Measurements from ENCODE around the gene BLOC1S1.

BLOC1S1 gene

DNA sequence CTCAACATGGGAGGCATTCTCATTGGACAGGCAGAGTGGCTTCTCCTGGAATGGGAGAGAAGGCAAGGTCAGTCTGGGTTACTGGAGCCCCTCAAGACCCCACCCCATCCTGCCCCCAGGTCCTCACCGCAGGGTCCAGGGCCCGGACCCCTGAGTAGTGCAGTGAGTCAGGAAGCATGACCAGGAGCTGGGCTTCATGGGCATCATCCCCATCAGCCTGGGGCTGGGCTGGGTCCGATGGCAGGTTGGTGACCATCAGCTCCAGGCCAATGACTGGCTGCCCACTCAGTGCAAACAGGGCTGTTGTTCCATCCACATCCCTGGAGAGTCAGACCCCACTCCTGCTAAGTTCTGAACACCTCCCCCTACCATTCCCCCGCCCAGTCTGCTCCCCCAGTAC, 21.2 kb upstream of the BLOC1S1 start:
- no peak overlapping the region for H3K27ac ChIP-seq
- no peak for TF ChIP-seq ZFX (IDR thresholded peaks at IDR 0.05; ENCODE audit: borderline replicate concordance)
- TF ChIP-seq, protein P1, sequence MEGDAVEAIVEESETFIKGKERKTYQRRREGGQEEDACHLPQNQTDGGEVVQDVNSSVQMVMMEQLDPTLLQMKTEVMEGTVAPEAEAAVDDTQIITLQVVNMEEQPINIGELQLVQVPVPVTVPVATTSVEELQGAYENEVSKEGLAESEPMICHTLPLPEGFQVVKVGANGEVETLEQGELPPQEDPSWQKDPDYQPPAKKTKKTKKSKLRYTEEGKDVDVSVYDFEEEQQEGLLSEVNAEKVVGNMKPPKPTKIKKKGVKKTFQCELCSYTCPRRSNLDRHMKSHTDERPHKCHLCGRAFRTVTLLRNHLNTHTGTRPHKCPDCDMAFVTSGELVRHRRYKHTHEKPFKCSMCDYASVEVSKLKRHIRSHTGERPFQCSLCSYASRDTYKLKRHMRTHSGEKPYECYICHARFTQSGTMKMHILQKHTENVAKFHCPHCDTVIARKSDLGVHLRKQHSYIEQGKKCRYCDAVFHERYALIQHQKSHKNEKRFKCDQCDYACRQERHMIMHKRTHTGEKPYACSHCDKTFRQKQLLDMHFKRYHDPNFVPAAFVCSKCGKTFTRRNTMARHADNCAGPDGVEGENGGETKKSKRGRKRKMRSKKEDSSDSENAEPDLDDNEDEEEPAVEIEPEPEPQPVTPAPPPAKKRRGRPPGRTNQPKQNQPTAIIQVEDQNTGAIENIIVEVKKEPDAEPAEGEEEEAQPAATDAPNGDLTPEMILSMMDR (IDR thresholded peaks at IDR 0.05), result no peak

DNA sequence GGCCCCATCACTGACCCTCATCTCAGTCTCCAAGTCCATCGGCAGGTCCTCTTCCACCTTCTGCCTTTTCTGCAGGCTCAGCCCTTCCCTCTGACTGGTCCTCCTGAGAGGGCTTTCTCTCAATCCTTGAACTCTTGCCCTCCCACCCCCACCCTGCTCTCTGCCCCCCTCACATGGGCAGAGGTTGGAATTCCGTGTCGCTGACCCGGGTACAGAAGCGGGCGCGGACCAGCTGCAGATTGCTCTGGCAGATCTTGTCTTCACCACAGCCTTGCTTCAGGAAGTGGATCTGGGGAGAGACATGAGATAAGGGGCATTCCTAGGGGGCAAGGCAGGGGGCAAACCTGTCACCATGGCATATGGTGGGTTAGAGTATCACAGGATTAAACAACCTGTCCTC, 20.5 kb upstream of the BLOC1S1 start:
- H3K27ac ChIP-seq, result no peak overlapping the region
- TF ChIP-seq ZFX (IDR thresholded peaks at IDR 0.05; ENCODE audit: borderline replicate concordance), result no peak
- TF ChIP-seq, protein P1 (IDR thresholded peaks at IDR 0.05), result no peak

DNA sequence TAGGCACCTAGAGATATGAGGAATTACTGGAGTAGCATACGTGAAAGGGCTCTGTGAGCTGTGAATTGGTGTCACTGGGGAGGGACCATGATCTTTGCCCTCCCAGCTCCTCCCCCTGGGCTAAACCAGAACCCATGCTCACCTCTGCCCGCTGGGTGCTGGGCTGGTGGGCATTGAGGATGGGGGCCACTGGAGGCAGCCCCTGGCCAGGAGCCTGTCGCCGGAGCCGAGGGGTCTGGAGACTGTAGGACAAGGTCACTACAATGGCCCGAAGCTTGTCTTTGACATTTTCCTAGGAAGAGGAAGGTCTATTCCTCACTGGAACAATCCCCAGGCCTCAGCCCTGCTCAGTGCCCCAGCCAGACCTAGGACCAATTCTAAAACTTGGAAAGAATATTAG, 19.7 kb upstream of the BLOC1S1 start:
- TF ChIP-seq ZFX (IDR thresholded peaks at IDR 0.05; ENCODE audit: borderline replicate concordance), result no peak
- TF ChIP-seq, protein P1 (IDR thresholded peaks at IDR 0.05), result no peak
- no peak overlapping the region for H3K27ac ChIP-seq

DNA sequence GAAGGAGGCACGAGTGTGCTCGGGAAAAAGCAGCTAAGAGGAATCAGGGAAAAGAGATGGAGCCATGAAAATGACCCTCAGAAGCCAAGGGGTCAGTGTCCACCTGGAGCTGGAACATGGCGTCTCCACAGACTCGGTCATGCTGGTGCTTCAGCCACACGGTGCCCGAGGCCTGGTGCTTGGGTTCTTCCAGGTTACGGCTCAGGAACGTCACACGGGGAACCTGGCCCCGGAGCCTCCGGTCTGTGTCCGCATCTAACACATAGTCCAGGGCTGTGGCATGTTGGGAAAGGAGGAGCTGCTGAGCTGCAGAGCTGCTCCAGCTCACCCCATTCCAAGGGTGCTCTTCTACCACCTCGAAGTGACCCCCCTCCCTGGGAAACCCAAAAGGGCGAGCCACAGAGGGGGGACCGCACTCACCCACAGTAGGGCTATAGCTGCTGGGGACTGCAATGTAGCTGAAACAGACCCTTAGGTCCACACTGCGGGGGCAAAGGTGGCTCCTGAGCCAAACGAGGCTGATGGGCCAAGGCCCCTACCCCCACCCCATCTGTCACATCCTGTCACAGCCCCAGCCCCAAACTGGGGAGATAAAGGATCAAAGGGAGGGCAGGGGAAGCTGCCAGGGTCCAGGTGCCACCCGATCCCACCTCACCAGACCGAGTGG, 18.9 kb upstream of the BLOC1S1 start:
- TF ChIP-seq, protein P1 (IDR thresholded peaks at IDR 0.05), result no peak
- TF ChIP-seq ZFX (IDR thresholded peaks at IDR 0.05; ENCODE audit: borderline replicate concordance), result no peak
- H3K27ac ChIP-seq, result no peak overlapping the region

DNA sequence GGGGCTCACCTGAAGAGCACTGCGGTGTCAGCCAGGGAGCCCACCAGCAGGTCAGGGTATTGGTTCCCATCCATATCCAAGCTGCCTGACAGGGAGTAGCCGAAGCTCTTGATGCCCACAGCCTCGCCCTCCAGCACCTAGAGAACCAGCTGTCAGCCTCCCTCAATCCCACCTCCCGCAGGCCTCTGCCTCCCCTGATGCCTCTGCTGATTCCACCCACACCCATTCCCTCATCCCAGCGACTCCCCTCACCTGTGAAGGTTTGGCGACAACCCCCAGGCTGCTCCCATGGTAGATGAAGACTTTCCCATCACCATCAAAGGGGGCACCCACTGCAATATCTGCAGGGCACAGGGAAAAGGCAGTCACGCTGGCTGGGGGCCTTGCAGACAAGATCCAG, 18.2 kb upstream of the BLOC1S1 start:
- no peak overlapping the region for H3K27ac ChIP-seq
- TF ChIP-seq, protein P1 (IDR thresholded peaks at IDR 0.05), result no peak

DNA sequence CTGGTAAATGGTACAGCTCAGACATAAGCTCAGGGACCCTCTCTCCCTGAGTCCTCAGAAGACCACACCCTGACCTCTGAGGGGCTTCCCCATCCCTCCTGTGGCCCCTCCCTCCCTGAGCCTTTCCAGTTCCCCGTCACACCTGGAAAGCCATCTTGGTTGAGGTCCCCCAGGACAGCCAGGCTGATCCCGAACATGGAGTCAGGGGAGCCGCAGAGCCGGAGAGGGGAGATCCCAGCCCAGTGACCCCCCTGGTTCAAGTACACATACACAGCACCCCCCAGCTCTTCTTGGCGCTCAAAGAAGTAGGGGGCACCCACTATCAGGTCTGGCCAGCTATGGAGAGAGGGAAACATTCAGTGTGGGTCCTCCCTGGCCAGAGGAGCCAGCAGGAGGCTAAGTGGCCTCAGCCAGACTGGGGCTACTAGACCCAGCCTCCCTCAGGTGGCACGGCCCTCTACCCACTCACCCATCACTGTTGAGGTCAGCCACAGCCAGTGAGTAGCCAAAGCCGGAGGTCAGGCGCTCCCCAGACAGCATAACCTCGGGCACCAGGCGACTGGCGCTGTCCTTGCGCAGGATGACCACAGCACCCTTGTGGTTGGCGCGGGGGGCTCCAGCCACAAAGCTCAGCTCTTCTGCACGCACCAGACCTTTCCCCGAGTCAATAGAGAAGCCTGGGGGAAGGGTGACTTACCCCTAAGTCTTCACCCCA, 17.4 kb upstream of the BLOC1S1 start:
- TF ChIP-seq, protein P1 (IDR thresholded peaks at IDR 0.05), result no peak
- no peak for TF ChIP-seq ZFX (IDR thresholded peaks at IDR 0.05; ENCODE audit: borderline replicate concordance)

DNA sequence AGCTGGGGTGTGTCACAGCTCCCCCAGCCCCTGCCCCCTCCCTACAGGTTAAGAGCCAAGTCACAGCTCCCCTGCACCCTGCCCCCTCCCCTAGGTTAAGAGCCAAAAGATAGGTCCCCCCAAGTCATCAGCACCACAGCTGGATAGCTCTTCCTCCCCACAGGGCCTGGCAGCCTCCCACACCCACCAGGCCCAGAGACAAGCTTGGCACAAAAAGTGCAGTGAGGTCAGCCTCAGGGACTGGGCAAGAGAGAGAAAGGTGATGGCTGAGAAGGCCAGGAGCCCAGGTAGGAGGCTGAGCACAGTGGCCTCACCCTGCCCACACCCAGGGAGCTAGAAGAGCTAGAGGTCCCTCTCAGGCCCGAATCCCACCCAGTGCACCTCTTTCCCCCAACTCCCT, 16.9 kb upstream of the BLOC1S1 start:
- H3K27ac ChIP-seq, result no peak overlapping the region
- TF ChIP-seq, protein P1 (IDR thresholded peaks at IDR 0.05), result no peak
- TF ChIP-seq ZFX (IDR thresholded peaks at IDR 0.05; ENCODE audit: borderline replicate concordance), result no peak

More for the DNA sequence above, 17.4 kb upstream of the BLOC1S1 start:
- H3K27ac ChIP-seq, result no peak overlapping the region
